ENCODE data around the gene ADAT2. TPM values are rescaled to one million over a fixed set of nuclear protein-coding genes. Genes with fewer than 3 reads are reported as not detected.

Gene ADAT2
- total and polyA plus RNA-seq, 2 of the 13 experiments (the other 11 are each of a cell fraction or from before 2014, with no cell fraction given), result 10.5 to 18.3 TPM

- TF ChIP-seq ZNF142 (CRISPR knock-in tag; IDR thresholded peaks at IDR 0.05) (no peak), KLF16 (CRISPR knock-in tag; IDR thresholded peaks at IDR 0.05) (peak in 1 of 2 experiments; percentile 70; a peak in 1 of 4 replicates), BCL6 (CRISPR knock-in tag; IDR thresholded peaks at IDR 0.05) (0 out of 2 replicates have a peak, but pooled peaks have one; percentile 27), ZNF614 (CRISPR knock-in tag; IDR thresholded peaks at IDR 0.05; ENCODE audit: borderline replicate concordance) (peak; percentile 53; the same call in 1 of the 2 replicates), ZSCAN31 (CRISPR knock-in tag; IDR thresholded peaks at IDR 0.05; ENCODE audit: low read depth) (0 out of 2 replicates have a peak, but pooled peaks have one; percentile 62), NR3C1 (CRISPR knock-in tag; IDR thresholded peaks at IDR 0.05) (no peak), SNRNP70 (IDR thresholded peaks at IDR 0.05; ENCODE audit: low read depth, low read length) (no peak), SOX5 (CRISPR knock-in tag; IDR thresholded peaks at IDR 0.05; ENCODE audit: borderline replicate concordance) (no peak), ZBTB37 (CRISPR knock-in tag; IDR thresholded peaks at IDR 0.05) (no peak), KLF6 (CRISPR knock-in tag; IDR thresholded peaks at IDR 0.05) (0 out of 2 replicates have a peak, but pooled peaks have one; percentile 46), MIXL1 (CRISPR knock-in tag; IDR thresholded peaks at IDR 0.05) (no peak)
- TF ChIP-seq, protein P1, sequence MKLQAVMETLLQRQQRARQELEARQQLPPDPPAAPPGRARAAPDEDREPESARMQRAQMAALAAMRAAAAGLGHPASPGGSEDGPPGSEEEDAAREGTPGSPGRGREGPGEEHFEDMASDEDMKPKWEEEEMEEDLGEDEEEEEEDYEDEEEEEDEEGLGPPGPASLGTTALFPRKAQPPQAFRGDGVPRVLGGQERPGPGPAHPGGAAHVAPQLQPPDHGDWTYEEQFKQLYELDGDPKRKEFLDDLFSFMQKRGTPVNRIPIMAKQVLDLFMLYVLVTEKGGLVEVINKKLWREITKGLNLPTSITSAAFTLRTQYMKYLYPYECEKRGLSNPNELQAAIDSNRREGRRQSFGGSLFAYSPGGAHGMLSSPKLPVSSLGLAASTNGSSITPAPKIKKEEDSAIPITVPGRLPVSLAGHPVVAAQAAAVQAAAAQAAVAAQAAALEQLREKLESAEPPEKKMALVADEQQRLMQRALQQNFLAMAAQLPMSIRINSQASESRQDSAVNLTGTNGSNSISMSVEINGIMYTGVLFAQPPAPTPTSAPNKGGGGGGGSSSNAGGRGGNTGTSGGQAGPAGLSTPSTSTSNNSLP (IDR thresholded peaks at IDR 0.05; ENCODE audit: low read depth, low read length), result peak; percentile 58; the same call in 1 of the 2 replicates
Observed at GRCh38 chr6:143427109-143427817, 23.2 kb downstream of the ADAT2 start (continued).
